ENCODE results near the gene CFAP44.
"Not testable (repeated sequence)": the region's sequence is repeated elsewhere in the genome, so short reads cannot be mapped to it uniquely, and the experiment has no call there.

Gene CFAP44

GRCh38 chr3:113441051-113441770 lies at the start of gene CFAP44:
TSS of gene CFAP44 (minus strand) at chr3:113441493. CDS start at chr3:113433664, 7,829 bp downstream.
- DNase-seq, result peak; percentile 89

GRCh38 chr3:113485161-113485609 lies 43.9 kb upstream of the CFAP44 start:
- DNase-seq, result no peak

GRCh38 chr3:113468539-113468938 lies 27.2 kb upstream of the CFAP44 start:
- DNase-seq, result no peak

- DNase-seq, result no peak
These were observed 20.2 kb upstream of the CFAP44 start for GRCh38 chr3:113461488-113461887.

- DNase-seq, result not testable (repeated sequence)
These were observed 17.3 kb upstream of the CFAP44 start for GRCh38 chr3:113458554-113458953.

GRCh38 chr3:113455446-113455845 lies 14.2 kb upstream of the CFAP44 start:
- DNase-seq, result no peak

GRCh38 chr3:113454630-113455029 lies 13.3 kb upstream of the CFAP44 start:
- DNase-seq, result no peak

- no peak for DNase-seq
These were observed 12.8 kb upstream of the CFAP44 start for GRCh38 chr3:113454057-113454456.

- no peak for DNase-seq
These were observed 9.6 kb upstream of the CFAP44 start for GRCh38 chr3:113450911-113451310.

- no peak for DNase-seq
These were observed 1.7 kb downstream of the CFAP44 start for GRCh38 chr3:113439606-113440005.

- DNase-seq, result no peak
These were observed 3.1 kb downstream of the CFAP44 start for GRCh38 chr3:113438224-113438623.

- DNase-seq, result no peak
These were observed 3.9 kb downstream of the CFAP44 start for GRCh38 chr3:113437411-113437810.

GRCh38 chr3:113436809-113437208 lies 4.5 kb downstream of the CFAP44 start:
- no peak for DNase-seq

- DNase-seq, result no peak
These were observed 9.5 kb downstream of the CFAP44 start for GRCh38 chr3:113431811-113432210.

GRCh38 chr3:113428581-113428980 lies 12.7 kb downstream of the CFAP44 start:
- no peak for DNase-seq

GRCh38 chr3:113423699-113424098 lies 17.6 kb downstream of the CFAP44 start:
- DNase-seq, result no peak

GRCh38 chr3:113421082-113421481 lies 20.2 kb downstream of the CFAP44 start:
- no peak for DNase-seq

- no peak for DNase-seq
These were observed 31.6 kb downstream of the CFAP44 start for GRCh38 chr3:113409676-113410075.

GRCh38 chr3:113405180-113405579 lies 36.1 kb downstream of the CFAP44 start:
- DNase-seq, result no peak

- no peak for DNase-seq
These were observed 36.7 kb downstream of the CFAP44 start for GRCh38 chr3:113404637-113405036.

All from right forelimb (tissue), 1 donor.